Dendritic cell treated with granulocyte-macrophage colony-stimulating factor and Interleukin-4, amounts not matched to agents 40 ng/mL and 50 ng/mL, for 4 days (primary cell): ENCODE measurements around the gene DNMT3L.
"Not testable (repeated sequence)": the region's sequence is repeated elsewhere in the genome, so short reads cannot be mapped to it uniquely, and the experiment has no call there.

Source experiments
- H3K27ac Mint-ChIP-seq: one replicate; pipeline ENCODE4 v1.8.0; 2022; ENCODE audit warnings: mild to moderate bottlenecking, mixed read lengths
- H3K27me3 Mint-ChIP-seq: one replicate; pipeline ENCODE4 v1.8.0; 2022; ENCODE audit warnings: mild to moderate bottlenecking, mixed read lengths
- H3K36me3 Mint-ChIP-seq: one replicate; pipeline ENCODE4 v1.8.0; 2022; ENCODE audit warnings: low read depth, mixed read lengths
- H3K4me1 Mint-ChIP-seq: one replicate; pipeline ENCODE4 v1.8.0; 2022; ENCODE audit warnings: low read depth, mixed read lengths
- H3K4me3 Mint-ChIP-seq: one replicate; pipeline ENCODE4 v1.8.0; 2022; ENCODE audit warnings: mild to moderate bottlenecking, moderate library complexity, mixed read lengths
- H3K9me3 Mint-ChIP-seq: one replicate; pipeline ENCODE4 v1.8.0; 2022; ENCODE audit warnings: mixed read lengths
- intact Hi-C: fragments of 100-400 bp; cut with micrococcal nuclease; formaldehyde crosslinking; loops from one replicate; pipeline ENCODE4 v1.15.0; 2022

Gene DNMT3L

DNA sequence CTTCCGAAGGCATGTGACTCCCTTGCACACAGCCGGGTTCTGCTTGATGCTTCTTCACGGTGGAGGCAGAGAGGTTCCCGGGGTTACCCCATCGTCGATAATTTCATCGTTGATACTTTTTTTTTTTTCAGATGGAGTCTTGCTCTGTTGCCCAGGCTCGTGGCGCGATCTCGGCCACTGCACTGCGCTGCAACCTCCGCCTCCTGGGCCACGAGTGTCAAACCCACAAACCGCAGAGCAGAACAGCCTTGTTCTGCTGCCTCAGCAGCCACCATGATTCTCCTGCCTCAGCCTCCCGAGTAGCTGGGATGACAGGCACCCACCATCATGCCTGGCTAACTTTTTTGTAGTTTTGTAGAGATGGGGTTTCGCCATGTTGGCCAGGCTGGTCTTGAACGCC is 41.0 kb downstream of the DNMT3L start:
- not testable (repeated sequence) for H3K4me1 Mint-ChIP-seq, H3K27ac Mint-ChIP-seq

DNA sequence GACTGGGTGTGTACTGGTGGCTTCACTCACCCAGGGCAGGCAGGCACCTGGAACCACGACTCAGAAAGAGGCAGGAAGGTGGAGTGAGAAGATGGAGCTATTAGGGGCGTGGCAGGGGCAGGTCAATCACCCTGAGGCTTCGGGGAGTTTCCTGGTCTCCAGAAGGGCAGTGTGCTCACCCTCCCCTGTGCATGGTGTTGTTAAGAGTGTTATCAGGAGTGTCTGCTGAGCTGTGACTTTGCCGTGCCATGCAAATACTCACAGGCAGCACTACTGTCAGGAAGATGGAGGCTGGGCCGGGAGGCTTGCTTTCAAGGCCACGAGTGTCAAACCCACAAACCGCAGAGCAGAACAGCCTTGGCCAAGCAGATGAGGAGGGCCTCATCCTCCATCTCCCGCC is 43.2 kb downstream of the DNMT3L start:
- intact Hi-C loops, H3K27ac Mint-ChIP-seq, H3K36me3 Mint-ChIP-seq, H3K4me3 Mint-ChIP-seq, H3K4me1 Mint-ChIP-seq, H3K27me3 Mint-ChIP-seq, H3K9me3 Mint-ChIP-seq: not testable (repeated sequence)

More for the DNA sequence above, 41.0 kb downstream of the DNMT3L start:
- H3K27me3 Mint-ChIP-seq, intact Hi-C loops, H3K4me3 Mint-ChIP-seq, H3K9me3 Mint-ChIP-seq, H3K36me3 Mint-ChIP-seq: not testable (repeated sequence)

DNA sequence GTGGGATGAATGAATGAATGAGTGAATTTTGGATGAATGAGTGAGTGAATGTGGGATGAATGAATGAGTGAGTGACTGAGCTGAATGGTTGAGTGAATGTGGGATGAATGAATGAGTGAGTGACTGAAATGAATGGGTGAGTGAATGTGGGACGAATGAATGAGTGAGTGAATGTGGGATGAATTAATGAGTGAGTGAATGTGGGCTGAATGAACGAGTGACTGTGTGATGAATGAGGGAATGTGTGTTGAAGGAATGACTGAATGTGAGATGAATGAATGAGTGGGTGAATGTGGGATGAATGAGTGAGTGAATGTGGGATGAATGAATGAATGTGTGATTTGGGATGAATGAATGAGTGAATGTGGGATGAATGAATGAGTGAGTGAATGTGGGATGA is 49.7 kb downstream of the DNMT3L start:
- H3K4me3 Mint-ChIP-seq, H3K9me3 Mint-ChIP-seq, H3K36me3 Mint-ChIP-seq, intact Hi-C loops, H3K27ac Mint-ChIP-seq, H3K4me1 Mint-ChIP-seq, H3K27me3 Mint-ChIP-seq: not testable (repeated sequence)

DNA sequence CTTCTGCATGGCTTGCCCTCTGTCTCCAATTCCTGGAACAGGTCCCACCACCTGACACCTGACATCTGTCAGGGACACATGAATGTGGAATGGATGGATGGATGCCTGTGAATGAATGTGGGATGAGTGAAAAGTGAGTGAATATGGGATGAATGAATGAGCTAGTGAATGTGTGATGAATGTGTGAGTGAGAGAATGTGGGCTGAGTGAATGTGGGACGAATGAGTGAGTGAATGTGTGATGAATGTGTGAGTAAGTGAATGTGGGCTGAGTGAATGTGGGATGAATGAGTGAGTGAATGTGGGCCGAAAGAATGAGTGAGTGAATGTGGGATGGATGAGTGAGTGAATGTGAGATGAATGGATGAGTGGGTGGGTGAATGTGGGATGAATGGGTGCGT is 50.1 kb downstream of the DNMT3L start:
- H3K4me3 Mint-ChIP-seq, H3K27ac Mint-ChIP-seq, intact Hi-C loops, H3K4me1 Mint-ChIP-seq, H3K9me3 Mint-ChIP-seq, H3K36me3 Mint-ChIP-seq, H3K27me3 Mint-ChIP-seq: not testable (repeated sequence)

DNA sequence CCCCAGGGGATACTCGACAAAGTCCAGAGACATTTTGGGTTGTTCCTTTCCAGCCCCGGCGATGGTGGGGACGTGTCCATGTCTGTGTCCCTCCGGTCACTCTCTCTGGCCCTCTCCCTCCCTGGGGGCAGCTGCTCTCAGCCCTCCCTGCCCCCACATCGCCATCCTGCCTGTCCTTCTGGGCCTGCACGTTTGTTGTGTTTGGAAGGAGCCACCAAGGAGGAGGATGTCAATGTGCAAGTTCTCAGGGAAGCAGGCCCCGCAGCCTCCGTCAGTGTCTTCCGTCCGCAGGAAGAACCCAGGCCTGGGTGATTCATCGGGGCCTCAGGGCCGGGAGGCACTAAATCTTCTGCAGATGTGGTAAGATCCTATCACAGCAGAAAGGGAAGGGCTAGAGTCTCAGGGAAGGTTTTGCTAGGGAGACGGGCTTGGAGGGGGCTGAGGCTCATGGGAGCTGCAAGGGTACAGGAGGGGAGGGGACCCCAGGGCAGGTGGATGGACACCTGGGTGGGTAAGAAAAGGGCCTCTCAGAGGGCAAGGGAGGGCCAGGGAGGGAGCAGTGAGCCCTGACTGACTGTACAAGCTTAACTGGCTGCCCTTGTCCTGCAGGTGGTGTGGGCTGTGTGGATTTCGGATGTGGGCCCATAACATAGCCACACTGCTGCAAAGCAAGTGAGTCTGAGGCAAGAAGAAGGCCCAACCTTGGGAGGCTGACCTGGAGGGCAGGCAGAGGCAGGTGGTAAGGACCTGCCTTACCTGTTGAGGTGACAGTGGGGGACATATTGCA is 53.6 kb downstream of the DNMT3L start:
- H3K9me3 Mint-ChIP-seq, H3K36me3 Mint-ChIP-seq, H3K4me3 Mint-ChIP-seq, H3K4me1 Mint-ChIP-seq, intact Hi-C loops, H3K27me3 Mint-ChIP-seq, H3K27ac Mint-ChIP-seq: not testable (repeated sequence)

- intact Hi-C loops, H3K4me3 Mint-ChIP-seq, H3K27ac Mint-ChIP-seq, H3K4me1 Mint-ChIP-seq, H3K36me3 Mint-ChIP-seq, H3K9me3 Mint-ChIP-seq, H3K27me3 Mint-ChIP-seq: not testable (repeated sequence)
Measured at GRCh38 chr21:44206698-44207676, 54.7 kb downstream of the DNMT3L start.

GRCh38 chr21:44206187-44206586 is 55.5 kb downstream of the DNMT3L start:
- H3K4me3 Mint-ChIP-seq, H3K4me1 Mint-ChIP-seq, H3K27me3 Mint-ChIP-seq, intact Hi-C loops, H3K27ac Mint-ChIP-seq, H3K9me3 Mint-ChIP-seq, H3K36me3 Mint-ChIP-seq: not testable (repeated sequence)

DNA sequence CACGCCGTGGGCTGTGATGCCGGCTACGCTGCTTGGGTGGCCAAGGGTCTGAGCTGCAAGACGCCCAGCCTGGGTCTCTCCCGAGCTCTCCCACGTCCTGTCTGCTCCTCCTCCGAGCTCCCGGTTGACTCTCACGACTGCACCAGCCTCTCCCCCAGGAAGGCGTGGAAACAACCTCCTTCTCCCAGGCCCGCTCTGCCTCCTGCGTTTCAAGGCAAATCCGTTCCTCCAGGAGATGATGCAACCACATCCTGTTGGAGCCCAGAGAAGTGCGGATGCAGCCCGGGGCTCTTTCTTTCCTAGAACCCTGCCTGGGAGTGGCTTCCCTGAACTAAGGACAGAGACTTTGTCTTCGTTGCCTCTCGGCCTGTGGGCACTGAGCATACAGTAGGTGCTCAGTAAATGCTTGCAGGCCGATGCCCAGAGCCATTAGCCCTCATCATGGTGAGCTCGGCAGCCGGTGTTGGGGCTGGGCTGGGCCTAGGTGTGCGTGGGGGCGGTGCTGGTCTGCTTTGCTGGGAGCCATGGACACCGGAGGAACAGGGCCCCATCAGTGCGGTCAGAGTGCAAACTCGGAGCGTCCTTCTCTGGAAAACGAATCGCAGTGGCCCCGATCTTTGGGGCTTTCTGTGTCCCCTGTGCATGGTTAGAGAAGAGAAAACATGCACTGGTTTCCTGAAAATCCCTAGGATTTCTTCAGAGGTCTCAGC is 59.0 kb downstream of the DNMT3L start:
- H3K9me3 Mint-ChIP-seq, H3K27ac Mint-ChIP-seq, H3K27me3 Mint-ChIP-seq: not testable (repeated sequence)

GRCh38 chr21:44199997-44200396 is 61.7 kb downstream of the DNMT3L start:
- H3K4me1 Mint-ChIP-seq, H3K27me3 Mint-ChIP-seq, H3K9me3 Mint-ChIP-seq, H3K36me3 Mint-ChIP-seq, H3K4me3 Mint-ChIP-seq, intact Hi-C loops: not testable (repeated sequence)
- H3K27ac Mint-ChIP-seq: peak overlapping the region; percentile 15

More for the DNA sequence above, 59.0 kb downstream of the DNMT3L start:
- H3K4me3 Mint-ChIP-seq, H3K36me3 Mint-ChIP-seq, intact Hi-C loops, H3K4me1 Mint-ChIP-seq: not testable (repeated sequence)

GRCh38 chr21:44199448-44199847 is 62.2 kb downstream of the DNMT3L start:
- intact Hi-C loops: no loop called here
- peaks cover 6% of the 10 kb centered on the region for H3K4me1 Mint-ChIP-seq
- H3K27me3 Mint-ChIP-seq: no peaks in the 10 kb centered on the region
- H3K36me3 Mint-ChIP-seq: no peaks in the 10 kb centered on the region
- no peaks in the 10 kb centered on the region for H3K9me3 Mint-ChIP-seq
- no peak overlapping the region for H3K27ac Mint-ChIP-seq
- H3K4me3 Mint-ChIP-seq: no peak overlapping the region

DNA sequence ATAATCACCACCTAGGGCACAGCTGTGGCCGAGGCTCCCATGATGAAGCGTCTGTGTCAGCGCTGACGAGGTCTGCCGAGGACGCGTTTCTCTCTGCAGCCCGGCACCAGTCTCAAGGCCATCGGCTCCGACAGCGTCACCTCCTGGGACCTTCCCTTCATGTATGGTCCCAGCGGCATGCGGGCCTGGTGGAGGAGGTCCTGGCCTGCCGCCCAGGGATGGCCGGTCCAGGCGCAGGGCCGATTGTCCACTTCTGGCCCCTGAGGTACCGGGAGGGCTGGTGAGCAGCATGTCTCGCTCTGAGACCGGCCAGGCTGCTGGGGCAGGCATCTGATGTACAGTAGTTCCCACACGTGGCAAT is 64.6 kb downstream of the DNMT3L start:
- H3K9me3 Mint-ChIP-seq, H3K27me3 Mint-ChIP-seq, H3K4me1 Mint-ChIP-seq, H3K4me3 Mint-ChIP-seq, intact Hi-C loops, H3K27ac Mint-ChIP-seq, H3K36me3 Mint-ChIP-seq: not testable (repeated sequence)
